OCI-LY3 (cell line): ENCODE data around the gene BLTP3B.

Source experiments
- EZH2phosphoT487 ChIP-seq: fragments of 200-600 bp; shearing (Covaris generic); IDR thresholded peaks from 2 replicates; pipeline ENCODE4 v1.6.1; 2018; ENCODE audit warnings: antibody characterized with exemption, mixed run types, low read depth
- TF ChIP-seq, protein P1 (sequence below): fragments of 200-600, 300-600 bp; sonication (generic); IDR thresholded peaks from 2 replicates; pipeline ENCODE4 v1.5.1; 2014; ENCODE audit warnings: antibody characterized with exemption, low read length, low read depth

- TF ChIP-seq, protein P1, sequence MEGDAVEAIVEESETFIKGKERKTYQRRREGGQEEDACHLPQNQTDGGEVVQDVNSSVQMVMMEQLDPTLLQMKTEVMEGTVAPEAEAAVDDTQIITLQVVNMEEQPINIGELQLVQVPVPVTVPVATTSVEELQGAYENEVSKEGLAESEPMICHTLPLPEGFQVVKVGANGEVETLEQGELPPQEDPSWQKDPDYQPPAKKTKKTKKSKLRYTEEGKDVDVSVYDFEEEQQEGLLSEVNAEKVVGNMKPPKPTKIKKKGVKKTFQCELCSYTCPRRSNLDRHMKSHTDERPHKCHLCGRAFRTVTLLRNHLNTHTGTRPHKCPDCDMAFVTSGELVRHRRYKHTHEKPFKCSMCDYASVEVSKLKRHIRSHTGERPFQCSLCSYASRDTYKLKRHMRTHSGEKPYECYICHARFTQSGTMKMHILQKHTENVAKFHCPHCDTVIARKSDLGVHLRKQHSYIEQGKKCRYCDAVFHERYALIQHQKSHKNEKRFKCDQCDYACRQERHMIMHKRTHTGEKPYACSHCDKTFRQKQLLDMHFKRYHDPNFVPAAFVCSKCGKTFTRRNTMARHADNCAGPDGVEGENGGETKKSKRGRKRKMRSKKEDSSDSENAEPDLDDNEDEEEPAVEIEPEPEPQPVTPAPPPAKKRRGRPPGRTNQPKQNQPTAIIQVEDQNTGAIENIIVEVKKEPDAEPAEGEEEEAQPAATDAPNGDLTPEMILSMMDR = no peak
- no peak for TF ChIP-seq EZH2phosphoT487
Observed at GRCh38 chr12:100186071-100186470, 43.4 kb upstream of the BLTP3B start.
